Jurkat, Clone E6-1 (cell line): ENCODE data around the gene RB1.
A peak's percentile ranks its signal among the peaks of the same experiment; 100 is the strongest.
"Not testable (repeated sequence)": the region's sequence is repeated elsewhere in the genome, so short reads cannot be mapped to it uniquely, and the experiment has no call there.

Experiments
- DNase-seq: peaks from one replicate; pipeline ENCODE4 v3.0.0-alpha.2; 2011; ENCODE audit warnings: low read depth, low spot score
- H3K4me3 ChIP-seq: 2 replicates; pipeline ENCODE4 v1.5.1; 2011; ENCODE audit warnings: mild to moderate bottlenecking, low read length, control low read depth, moderate library complexity

Gene RB1

DNA sequence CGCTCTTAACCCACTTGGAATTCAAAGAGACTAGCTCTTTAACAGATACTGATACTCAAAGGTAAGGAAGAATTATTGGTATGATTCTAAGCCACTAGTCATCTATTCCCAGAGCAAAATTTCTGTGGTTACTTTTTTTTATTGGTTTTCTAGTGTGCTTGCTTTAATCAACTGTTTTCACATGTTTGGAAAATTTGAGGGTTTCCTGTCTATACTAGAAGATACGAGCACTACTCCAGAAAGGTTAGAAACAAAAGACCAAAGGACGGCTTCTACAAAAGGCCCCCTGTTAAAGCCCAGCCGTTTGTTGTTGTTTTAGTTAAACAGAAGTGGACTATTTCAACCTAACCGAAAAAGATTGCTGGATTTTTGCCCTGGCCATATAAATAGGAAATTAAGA, 127.9 kb downstream of the RB1 start:
- DNase-seq = peak; percentile 64
- no peak overlapping the region for H3K4me3 ChIP-seq

DNA sequence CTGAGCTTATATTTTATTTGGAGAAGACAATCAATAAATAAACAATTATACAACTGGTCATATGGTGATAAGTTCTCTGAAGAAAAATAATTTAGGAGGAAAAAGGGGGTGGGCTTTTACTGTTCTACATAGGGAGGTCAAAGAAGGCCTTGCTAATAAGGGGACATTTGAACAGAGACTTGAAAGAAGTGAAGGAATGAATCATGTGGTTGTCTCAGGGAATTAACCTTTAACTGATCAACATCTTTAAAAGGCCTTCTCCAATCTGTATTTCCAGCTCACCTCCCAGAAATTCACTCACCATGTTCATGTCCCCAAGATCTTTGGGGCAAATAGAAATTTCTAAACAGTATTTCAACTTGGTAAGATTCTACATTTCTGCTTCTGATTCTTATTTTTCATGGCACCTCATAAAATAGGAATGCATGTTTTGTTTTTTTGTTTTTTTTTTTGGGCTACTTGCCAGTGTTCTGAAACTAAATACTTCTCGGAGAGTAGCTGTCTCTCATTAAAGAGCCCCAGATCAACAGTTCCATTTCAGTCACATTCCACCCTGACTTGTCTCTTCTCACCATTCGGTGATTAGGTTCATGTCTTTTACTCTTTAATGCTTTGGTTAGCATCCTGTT, 128.6 kb downstream of the RB1 start:
- no peak overlapping the region for H3K4me3 ChIP-seq
- no peak for DNase-seq

DNA sequence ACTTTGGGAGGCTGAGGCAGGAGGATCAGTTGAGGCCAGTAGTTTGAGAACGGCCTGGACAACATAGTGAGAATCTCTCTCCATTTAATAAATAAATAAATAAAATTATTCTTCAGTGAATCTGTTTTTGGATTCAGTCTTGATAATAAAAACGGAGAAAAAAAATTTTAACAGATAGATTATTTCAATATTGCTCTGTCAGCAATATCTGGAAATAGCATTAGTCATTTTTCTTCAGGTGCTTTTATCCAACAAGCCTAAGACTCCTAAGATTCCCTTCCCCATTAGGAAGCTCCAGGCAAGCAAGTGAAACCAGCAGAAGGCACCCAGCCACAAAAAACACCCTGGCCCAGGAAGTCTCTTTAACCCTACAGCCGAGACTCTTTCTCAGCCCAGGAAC, 130.6 kb downstream of the RB1 start:
- no peak for DNase-seq
- H3K4me3 ChIP-seq = no peak overlapping the region

DNA sequence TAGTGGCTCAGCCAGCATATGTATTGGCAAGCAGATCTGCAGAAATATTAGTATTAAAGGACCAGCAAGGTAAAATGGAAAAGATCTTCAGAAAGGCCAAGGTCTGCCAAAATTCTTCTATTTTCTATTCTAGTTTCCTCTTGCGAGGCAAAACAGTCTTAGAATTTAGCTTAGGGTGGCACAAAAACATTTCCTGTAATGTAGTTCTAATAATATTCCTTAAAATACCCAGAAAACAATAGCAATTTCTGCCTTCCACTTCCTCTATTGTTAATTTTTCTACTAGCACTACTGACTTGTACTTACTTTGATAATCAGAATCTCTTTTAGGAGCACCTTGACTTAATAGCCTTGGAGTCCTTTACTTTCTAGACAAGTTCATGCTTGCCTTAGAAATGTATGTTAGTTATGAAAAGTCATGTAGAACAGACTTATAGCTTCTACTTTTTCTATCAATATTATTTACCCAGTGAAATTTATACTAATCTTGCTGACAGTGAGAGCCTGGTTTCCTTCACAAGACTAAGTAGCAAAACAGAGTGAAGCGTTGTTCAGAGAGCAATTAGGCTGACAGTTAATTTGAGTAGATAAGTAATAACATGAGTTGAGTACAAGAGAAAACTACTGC, 133.2 kb downstream of the RB1 start:
- no peak for DNase-seq
- H3K4me3 ChIP-seq = no peak overlapping the region

DNA sequence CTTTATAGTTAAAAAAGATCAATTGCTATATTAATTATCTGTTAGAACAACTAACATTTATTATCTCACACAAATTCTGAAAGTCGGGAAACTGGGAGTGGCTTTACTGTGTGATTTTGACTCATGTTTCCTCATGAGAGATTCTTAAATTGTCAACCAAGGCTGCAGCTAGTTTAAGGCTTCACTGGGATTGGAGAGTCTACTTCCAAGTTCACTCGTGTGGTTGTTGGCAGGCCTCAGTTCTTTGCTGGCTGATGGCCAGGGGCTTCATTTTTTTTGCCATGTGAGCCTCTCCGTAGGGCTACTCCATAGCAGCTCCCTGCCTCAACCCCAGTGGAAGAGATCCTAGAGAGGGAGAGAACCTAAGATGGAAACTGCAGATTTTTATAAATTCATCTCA, 133.8 kb downstream of the RB1 start:
- H3K4me3 ChIP-seq = no peak overlapping the region
- no peak for DNase-seq

DNA sequence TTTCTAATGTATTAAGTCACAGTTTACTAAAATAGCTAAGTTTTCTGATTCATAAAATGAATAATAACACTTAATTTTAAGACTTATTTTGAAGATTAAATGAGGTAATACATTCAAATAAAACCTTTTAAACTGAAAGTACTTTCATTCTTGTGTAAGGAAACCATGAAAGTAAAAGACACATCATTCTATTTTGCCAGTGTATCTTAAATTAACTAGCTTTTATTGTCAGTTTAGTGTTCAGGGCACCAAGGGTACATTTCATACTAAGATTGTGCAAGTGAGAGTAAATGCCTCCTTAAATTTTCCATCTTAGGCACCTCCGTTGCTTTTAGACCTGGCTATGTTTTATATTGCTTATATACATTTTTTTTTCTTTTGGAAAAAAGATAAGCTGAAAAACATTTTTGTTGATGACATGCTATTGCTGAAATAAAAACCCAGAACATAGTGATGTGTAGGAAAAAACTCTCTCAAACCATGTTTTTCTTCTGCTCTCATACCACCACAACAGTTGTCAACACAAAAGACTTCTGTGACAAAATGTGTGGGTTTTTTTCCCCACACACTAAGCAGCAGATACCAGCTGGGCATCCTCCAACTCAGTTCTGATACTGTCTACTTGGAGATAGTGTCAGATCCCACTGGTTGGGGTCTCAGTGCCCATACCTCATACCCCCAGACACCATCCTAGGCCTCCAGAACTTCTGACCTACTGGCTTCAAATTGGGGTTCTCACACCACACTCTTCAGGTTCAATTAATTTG, 140.1 kb downstream of the RB1 start:
- DNase-seq = no peak

DNA sequence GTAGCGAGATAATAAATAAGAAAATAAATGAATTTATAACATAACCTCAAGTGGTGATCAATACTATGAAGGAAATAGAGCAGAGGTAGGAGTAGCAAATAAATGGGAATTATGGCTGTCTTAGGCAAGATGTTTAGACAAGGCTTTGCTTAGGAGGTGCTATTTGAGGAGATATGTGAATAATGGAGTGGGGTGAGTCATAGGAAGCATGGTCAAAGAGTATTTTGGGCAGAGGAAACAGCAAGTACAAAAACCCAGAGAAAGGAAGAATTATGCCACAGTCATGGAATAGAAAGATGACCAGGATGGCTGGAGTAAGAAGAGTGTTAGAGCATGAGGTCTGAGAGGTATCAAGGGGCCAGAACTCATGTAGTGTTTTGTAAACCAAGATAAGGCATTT, 142.9 kb downstream of the RB1 start:
- no peak overlapping the region for H3K4me3 ChIP-seq
- no peak for DNase-seq

More for the DNA sequence above, 140.1 kb downstream of the RB1 start:
- no peak overlapping the region for H3K4me3 ChIP-seq

DNA sequence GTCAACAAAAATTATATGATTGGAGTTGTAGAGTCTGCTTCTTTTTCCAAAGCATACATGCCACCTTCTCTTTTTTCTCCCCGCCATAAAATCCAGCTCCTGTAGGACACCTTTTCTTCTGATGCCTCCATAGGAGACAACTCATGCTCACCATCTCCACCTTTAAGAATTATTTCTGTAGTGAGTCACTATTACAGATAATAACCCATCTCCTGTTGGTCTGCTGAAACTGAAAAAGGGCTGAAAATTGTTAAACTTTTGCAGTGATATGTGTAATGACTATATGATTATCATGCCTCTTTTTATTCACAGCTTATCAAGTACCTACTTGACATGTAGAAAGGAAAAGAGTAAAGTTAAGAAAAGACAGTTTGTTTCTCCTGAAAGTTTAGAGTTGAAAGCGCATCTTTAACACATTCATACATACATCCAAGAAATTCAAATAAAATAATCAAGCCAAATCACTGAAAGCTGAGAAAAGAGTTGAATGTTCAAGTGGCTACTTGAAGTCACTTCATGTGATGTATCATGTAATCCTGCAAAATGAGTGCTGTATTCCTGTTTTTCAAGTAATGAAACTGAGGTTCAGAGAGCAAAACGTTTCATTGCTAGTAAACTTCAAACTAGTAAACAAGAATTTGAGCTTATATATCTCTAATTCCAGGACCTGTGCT, 144.9 kb downstream of the RB1 start:
- no peak overlapping the region for H3K4me3 ChIP-seq
- no peak for DNase-seq

DNA sequence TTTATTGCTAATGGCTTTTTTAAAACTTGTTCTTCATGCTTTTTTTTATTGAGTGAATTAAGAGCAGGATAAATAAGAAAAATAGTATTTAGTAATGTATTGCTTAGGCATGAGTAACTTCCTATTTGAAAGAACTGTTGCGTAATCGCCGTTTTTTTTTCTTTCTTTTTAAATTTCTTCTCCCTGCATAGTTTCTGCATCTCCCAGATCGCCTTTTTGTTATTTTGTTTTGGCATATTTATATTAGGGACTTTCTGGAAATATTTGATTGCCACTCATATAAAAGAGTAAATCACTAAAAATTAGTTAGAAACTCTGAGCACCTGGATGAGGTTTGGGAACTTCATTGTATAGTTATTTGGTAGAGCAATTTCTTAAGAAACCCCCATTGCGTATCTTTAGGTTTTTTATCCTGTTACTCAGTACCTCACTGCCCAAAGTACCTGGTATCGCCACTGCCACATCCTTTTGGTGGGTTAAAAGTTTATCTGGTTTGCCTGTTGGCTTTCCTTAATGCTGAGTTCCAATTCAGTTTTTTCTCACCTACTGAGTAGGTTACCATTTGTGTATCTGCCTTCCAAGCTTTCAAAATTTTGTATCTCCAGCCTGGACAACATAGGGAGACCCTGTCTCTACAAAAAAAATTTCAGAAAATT, 145.5 kb downstream of the RB1 start:
- no peak for DNase-seq
- H3K4me3 ChIP-seq = no peak overlapping the region

DNA sequence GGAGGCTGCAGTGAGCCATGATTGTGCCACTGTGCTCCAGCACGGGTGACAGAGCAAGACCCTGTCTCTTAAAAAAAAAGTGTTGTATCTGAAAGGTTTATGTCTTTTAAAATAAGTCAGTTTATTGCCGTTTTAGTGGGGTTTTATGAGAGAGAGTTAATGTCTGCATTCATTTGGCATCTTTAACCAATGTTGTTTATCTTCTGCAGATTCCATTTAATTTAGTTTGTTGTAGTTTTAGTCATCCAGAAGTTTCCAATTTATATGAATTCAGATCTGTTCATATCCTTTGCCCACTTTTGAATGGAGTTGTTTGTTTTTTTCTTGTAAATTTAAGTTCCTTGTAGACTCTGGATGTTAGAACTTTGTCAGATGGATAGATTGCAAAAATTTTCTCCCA, 146.1 kb downstream of the RB1 start:
- no peak overlapping the region for H3K4me3 ChIP-seq
- DNase-seq = no peak

DNA sequence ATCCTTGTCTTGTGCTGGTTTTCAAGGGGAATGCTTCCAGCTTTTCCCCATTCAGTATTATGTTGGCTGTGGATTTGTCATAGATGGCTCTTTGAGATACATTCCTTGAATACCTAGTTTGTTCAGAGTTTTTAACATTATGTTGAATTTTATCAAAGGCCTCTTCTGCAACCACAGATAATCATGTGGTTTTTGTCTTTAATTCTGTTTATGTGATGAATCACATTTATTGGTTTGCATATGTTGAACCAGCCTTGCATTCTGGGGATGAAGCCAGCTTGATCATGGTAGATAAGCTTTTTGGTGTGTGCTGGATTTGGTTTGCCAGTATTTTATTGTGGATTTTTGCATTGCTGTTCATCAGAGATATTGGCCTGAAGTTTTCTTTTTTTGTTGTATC, 147.6 kb downstream of the RB1 start:
- H3K4me3 ChIP-seq = not testable (repeated sequence)
- peak; percentile 21 for DNase-seq

DNA sequence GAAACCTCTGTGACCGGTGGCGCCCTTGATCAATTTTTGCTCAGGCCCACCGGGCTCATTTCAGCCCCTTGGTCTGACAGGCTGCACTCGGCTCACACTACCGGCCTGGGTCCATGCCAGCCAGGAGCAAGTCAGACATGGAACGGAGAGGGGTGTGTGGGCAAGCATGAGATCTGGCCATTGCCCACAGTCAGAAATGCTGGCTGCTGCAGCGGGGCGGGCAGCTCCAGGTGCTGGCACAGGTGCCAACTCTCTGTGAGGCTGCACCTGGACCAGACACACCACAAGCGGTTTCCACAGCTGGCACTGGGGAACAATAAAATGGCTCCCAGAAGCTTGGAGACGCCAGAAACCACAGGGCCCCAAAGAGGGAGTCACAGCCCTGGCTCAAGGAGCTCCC, 153.0 kb downstream of the RB1 start:
- H3K4me3 ChIP-seq = no peak overlapping the region
- no peak for DNase-seq

DNA sequence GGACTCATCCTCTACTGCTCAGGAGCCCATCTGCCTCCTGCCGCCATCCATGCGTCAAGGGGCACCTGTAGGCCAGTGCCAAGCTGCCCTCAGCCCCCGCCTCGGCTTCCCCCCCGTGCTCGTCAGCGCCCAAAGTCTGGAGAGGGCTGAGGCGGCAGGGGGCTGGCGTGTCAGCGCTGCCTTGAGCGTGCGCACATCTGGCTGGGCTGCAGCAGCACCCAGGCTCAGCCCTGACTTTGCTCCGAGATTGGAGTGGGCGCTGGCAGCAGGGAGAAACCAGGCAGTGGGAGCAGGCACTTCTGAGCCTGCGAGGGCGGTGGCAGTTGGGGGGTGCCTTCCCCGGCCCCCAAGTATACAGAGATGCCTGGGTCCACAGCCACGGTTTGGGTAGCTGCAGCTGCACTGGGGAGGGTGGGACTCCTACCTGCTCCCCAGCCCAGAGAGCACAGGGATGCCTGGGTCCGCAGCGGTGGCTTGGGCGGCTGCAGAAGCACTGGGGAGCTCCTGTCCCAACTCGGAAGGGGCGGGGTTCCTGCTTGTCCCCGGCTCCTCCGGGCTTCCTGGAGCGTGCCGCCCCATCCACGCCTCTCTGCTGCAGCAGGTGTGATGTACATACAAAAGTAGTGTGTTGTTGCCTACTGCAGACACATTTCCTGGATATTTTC, 154.2 kb downstream of the RB1 start:
- no peak overlapping the region for H3K4me3 ChIP-seq
- DNase-seq = no peak

DNA sequence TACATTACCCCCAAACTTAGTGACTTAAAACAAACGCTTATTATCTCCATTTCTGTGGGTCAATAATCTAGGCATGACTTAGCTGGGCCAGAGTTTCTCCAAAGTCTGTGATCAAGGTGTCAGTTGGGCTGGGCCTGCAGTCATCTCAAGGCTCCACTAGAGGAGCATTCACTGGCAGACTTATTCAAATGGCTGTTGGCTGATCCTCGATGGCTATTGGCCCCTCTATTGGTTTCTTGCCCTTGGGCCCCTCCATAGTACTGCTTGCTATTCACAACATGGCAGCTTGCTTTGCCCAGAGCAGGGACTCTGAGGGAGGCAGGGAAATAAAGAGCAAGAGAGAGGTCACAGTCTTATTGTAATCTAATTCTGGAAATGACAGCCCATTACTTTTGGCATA, 171.7 kb downstream of the RB1 start:
- no peak overlapping the region for H3K4me3 ChIP-seq
- DNase-seq = no peak

DNA sequence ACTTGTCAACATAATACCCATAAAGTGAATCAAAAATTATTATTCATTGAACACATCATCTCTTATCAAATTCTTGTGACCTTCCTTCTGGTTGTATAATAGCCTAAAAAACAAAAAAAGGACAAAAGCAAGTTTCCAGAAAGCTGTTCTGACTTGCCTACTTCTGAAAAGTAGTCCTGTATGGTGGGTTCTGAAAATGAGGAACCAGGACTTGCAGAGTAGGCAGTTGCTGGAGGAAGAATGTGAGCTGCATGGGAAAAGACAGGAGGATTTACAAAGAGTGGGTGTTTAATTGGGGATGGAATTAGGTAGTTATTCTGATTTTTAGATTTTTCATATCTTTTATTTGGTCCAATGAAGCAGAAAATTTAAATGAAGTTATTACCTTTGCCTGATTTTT, 172.7 kb downstream of the RB1 start:
- no peak overlapping the region for H3K4me3 ChIP-seq
- no peak for DNase-seq

DNA sequence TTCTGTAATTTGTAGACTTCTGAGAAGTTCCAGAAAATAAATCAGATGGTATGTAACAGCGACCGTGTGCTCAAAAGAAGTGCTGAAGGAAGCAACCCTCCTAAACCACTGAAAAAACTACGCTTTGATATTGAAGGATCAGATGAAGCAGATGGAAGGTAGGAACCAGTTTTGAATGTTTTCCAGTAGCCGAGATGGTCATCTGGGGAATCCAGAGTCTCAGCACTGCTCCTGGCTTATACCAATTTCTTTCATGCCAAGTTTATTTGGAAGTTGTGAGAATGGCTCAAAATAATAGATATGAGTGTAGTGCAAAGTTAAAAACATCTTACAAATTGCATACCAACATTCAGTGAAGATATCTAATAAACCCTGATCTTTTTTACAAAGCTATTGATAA, 173.1 kb downstream of the RB1 start:
- DNase-seq = no peak
- H3K4me3 ChIP-seq = no peak overlapping the region

DNA sequence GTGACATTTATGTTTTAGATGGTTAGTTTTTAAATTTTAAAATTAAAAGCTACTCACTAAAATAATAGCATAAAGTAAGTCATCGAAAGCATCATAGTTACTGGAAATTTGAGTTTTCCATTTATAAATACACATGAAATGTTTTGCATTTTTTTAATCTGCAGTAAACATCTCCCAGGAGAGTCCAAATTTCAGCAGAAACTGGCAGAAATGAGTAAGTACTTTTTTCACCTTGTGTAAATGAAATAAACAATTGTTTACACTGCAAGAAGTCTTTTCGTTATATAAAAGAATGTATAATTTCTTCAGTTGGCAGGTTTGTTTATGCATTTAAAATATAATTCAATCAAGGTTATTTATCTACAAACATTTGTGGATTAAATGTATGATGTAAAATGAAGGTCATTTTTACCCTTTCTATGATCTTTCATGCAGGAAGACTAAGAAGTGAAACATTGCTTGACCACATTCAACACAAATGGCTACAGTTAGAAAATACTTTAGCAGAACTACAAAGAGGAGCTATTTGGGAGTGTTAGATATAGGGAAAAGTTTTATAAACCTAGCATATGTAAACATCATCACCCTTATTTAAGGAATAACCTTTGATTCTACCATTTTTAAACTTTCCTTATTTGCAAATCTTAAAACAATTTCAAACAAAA, 173.8 kb downstream of the RB1 start:
- no peak overlapping the region for H3K4me3 ChIP-seq
- no peak for DNase-seq

DNA sequence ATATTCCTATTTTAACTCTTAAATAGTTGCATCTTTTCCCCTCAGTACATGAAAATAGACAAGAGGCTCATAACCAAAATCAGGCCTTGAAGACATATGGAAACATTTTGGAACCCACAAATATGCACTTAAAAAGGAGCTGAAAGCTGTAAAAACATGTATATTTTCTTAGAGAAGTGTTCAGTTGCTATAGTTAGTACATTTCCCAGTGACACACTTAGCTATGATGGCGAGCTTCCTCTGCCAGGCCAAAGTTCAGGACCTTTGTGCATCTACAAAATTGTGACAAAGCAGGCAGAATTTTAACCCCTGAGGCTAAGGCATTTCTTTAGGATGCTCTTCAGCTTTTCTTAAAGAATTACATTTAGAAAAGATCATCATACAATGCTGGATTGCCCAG, 174.8 kb downstream of the RB1 start:
- no peak overlapping the region for H3K4me3 ChIP-seq
- no peak for DNase-seq

DNA sequence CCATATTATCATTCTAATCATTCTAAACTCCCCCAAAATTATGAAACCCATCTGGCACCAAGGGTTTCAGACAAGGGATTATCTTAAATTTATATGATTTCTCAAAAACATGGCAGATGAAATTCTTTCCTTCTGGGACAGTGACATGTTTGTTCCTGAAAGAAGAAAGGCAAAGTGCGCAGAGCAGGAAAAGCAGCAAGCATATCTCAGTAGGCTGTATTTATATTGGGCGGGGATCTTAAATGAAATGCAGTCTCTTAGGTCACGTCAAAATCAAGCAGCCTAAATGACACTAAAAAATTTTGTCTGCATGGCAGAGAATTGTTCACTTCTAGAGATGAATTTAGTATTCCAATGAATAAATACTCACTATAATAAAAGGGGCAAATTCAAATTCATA, 180.0 kb downstream of the RB1 start:
- DNase-seq = no peak
- H3K4me3 ChIP-seq = no peak overlapping the region
